Gastroesophageal sphincter (tissue), 3 donors: ENCODE results near the gene ARIH1.

ENCODE experiments used
- CTCF ChIP-seq, 4 experiments: fragments of 200-600 bp in 2 of 4; fragments of 450-650 bp in 2 of 4; sonication (generic) in 1 of 4; IDR thresholded peaks; one replicate each; pipeline ENCODE4 v1.5.1; 2017 to 2019; ENCODE audit warnings: antibody characterized with exemption in 4 of 4, mild to moderate bottlenecking in 2 of 4, moderate library complexity in 2 of 4
- EP300 ChIP-seq: sonication (generic); formaldehyde crosslinking; IDR thresholded peaks from one replicate; pipeline ENCODE4 v1.6.1; 2017; ENCODE audit warnings: antibody characterized with exemption, mild to moderate bottlenecking

- TF ChIP-seq CTCF (IDR thresholded peaks at IDR 0.05) (no peak), EP300 (no peak)
Measured at GRCh38 chr15:72562878-72563277, 88.7 kb downstream of the ARIH1 start.
